Epithelial cell of esophagus (primary cell): Measurements from ENCODE around the gene NT5C1B.

Experiments
- DNase-seq: peaks from one replicate; pipeline ENCODE4 v3.0.0; 2010; ENCODE audit warnings: low read depth
- H3K4me3 ChIP-seq: 2 replicates; pipeline ENCODE4 v1.5.1; 2011; ENCODE audit warnings: mild to moderate bottlenecking, low read length, control low read depth
- TF ChIP-seq, protein P1 (sequence below): IDR thresholded peaks from 2 replicates; pipeline ENCODE4 v1.5.1; 2011; ENCODE audit warnings: low read depth, mild to moderate bottlenecking, low read length, control low read depth, inconsistent platforms; ENCODE audit not compliant: insufficient read depth; ENCODE audit errors: missing control alignments

Gene NT5C1B

GRCh38 chr2:18611604-18612003 is 22.2 kb upstream of the NT5C1B start:
- H3K4me3 ChIP-seq: no peak overlapping the region
- DNase-seq: no peak
- TF ChIP-seq, protein P1, sequence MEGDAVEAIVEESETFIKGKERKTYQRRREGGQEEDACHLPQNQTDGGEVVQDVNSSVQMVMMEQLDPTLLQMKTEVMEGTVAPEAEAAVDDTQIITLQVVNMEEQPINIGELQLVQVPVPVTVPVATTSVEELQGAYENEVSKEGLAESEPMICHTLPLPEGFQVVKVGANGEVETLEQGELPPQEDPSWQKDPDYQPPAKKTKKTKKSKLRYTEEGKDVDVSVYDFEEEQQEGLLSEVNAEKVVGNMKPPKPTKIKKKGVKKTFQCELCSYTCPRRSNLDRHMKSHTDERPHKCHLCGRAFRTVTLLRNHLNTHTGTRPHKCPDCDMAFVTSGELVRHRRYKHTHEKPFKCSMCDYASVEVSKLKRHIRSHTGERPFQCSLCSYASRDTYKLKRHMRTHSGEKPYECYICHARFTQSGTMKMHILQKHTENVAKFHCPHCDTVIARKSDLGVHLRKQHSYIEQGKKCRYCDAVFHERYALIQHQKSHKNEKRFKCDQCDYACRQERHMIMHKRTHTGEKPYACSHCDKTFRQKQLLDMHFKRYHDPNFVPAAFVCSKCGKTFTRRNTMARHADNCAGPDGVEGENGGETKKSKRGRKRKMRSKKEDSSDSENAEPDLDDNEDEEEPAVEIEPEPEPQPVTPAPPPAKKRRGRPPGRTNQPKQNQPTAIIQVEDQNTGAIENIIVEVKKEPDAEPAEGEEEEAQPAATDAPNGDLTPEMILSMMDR: no peak

GRCh38 chr2:18611184-18611583 is 21.8 kb upstream of the NT5C1B start:
- no peak overlapping the region for H3K4me3 ChIP-seq
- no peak for DNase-seq
- TF ChIP-seq, protein P1: no peak

DNA sequence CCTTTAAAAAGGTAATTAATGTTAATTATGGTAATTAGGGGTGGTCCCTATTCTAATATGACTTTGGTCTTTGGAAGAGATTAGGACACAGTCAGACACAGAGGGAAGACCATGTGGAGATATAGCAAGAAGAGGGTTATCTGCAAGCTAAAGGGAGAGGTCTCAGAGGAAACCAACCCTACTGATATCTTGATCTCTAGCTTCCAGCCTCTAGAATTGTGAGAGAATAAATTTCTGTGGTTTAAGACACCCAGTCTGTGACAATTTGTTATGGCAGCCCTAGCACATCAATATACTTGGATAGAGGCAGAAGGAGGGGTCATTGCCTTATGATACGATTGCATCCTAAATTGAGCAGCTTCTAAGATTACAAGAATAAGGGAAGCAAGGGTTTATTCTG is 21.3 kb upstream of the NT5C1B start:
- no peak for DNase-seq

DNA sequence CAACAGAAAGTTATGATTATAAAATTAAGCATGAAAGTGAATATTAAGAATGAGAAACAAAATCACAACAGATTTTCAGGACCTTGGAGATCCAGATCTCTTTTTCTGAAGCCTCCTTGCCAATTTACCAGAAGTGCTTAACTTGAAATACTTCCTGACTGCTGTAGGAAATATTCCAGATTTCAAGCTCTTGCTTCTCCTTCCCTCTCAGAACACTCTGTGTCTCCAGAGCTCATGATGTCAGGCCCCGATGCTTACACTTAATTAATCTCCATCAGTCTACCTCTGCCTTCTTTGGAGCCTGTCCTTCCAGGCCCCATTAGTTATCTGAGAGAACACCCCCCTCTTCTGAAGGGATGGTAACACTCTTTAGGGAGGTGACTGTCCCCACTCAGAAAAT is 20.7 kb upstream of the NT5C1B start:
- H3K4me3 ChIP-seq: no peak overlapping the region
- DNase-seq: no peak

More for the DNA sequence above, 21.3 kb upstream of the NT5C1B start:
- H3K4me3 ChIP-seq: no peak overlapping the region
- TF ChIP-seq, protein P1: no peak

DNA sequence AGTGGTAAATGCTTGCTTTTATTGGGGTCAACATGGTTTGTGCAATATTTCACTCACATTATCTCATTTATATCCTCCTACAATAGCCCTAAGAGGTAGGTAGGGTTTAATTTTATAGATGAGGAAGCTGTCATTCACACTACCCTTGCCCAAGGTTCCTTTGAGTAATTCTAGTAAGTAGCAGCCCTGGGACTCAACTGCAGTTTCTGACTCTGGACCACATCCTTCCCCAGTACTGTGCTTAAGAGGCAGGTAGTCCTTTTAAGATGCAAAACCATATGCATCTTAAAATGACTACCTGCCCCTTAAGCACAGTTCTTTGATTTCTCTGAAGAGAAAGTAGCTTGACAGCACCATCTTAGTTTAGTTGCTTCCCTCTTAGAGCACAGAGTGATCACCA is 15.7 kb upstream of the NT5C1B start:
- DNase-seq: no peak
- TF ChIP-seq, protein P1: no peak
- no peak overlapping the region for H3K4me3 ChIP-seq

More for the DNA sequence above, 20.7 kb upstream of the NT5C1B start:
- TF ChIP-seq, protein P1: no peak

- TF ChIP-seq, protein P1: no peak
Measured at GRCh38 chr2:18604531-18604885, 15.1 kb upstream of the NT5C1B start.

GRCh38 chr2:18603854-18604530 is 14.6 kb upstream of the NT5C1B start:
- TF ChIP-seq, protein P1: no peak
- DNase-seq: no peak
- no peak overlapping the region for H3K4me3 ChIP-seq

More at GRCh38 chr2:18604531-18604885, 15.1 kb upstream of the NT5C1B start:
- no peak for DNase-seq
- no peak overlapping the region for H3K4me3 ChIP-seq
